Sciatic nerve (tissue), 2 donors: ENCODE data around the gene SMOC2. TPM values are rescaled to one million over a fixed set of nuclear protein-coding genes. Genes with fewer than 3 reads are reported as not detected.

Experiments
- ATAC-seq: fragments of 200-7000 bp; cut with Tn5 transposase; one replicate; pipeline ENCODE4 v1.9.1; 2020; ENCODE audit warnings: mild to moderate bottlenecking, moderate library complexity
- DNase-seq: peaks from one replicate; pipeline ENCODE4 v3.0.0-alpha.2; 2020; ENCODE audit warnings: low spot score
- intact Hi-C: fragments of 100-400 bp; cut with DNase I; formaldehyde crosslinking; loops from one replicate; pipeline ENCODE4 v1.14.2; 2022
- total RNA-seq: library from RNA; stranded (reverse); fragmentation: NEBNext Ultra II Directional; extraction: Animal tissue kit (Norgen Biotek cat#: 25700); gene quantifications from one replicate; pipeline ENCODE4 v1.2.1, GENCODE V29; 2021
- donor health status: DM: no; HTN: no; CAD: no.
- donor health status: DM: no; HTN: no; CAD: no.

SMOC2 gene
- total RNA-seq, 1 donor from 2014 or later = 45.6 TPM

DNA sequence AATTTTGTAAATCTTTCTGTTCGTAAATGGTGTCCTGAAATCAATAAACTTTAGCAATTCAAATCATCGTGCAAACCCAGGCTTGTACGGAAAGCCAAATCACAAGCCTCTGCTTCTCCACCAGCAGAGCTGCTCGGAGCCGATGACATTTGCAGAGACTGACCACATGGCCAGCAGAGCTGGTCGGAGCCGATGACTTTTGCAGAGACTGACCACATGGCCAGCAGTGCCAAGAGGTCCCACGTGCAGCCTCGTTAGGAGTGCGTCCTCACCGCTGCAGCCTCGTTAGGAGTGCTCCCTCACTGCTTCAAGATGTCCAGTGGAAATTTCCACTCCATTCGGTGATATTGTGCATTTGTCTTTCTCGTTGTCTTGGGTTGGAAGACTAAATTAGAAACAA is 28.5 kb downstream of the SMOC2 start:
- intact Hi-C loops = no loop called here
- DNase-seq = no peak
- ATAC-seq = peak; percentile 90

DNA sequence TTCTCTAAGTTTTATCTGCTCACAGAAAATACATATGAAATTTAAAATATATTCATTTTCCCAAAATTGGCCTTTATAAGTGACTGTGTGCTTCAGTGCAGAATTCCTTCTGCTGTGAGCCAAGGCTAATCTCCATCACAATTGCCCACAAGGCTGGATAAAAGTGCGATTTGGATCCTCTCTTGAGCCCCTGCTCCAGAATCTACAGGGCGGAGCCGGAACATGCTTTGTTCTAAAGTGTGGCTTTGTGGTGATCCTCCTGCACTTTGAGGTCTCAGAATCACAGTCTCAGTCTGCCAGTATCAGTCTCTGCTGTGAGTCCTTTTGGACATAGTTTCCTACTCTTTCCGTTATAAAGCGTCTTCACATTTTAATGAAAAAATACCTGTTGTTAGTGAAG is 28.9 kb downstream of the SMOC2 start:
- ATAC-seq (no peak), DNase-seq (no peak)
- intact Hi-C loops = no loop called here

DNA sequence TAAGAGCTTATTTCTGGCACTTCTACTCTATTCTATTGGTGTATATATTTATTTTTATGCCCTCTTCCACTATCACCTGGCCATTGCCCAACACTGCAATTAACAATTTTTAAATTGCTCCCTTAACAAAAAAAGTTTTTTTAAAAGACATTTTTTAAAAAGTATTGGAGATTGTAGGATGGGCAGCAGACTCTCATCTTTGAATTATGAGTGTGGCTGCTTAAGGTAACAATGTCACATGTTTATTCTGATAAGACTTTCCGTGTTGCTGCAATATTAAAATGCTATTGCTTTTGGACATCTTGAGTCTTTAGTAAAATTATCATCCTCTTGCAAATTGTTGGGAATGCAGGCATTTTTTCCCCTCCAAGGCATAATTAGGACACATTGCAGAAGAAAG is 31.4 kb downstream of the SMOC2 start:
- no peak for ATAC-seq
- intact Hi-C loops = no loop called here
- no peak for DNase-seq

DNA sequence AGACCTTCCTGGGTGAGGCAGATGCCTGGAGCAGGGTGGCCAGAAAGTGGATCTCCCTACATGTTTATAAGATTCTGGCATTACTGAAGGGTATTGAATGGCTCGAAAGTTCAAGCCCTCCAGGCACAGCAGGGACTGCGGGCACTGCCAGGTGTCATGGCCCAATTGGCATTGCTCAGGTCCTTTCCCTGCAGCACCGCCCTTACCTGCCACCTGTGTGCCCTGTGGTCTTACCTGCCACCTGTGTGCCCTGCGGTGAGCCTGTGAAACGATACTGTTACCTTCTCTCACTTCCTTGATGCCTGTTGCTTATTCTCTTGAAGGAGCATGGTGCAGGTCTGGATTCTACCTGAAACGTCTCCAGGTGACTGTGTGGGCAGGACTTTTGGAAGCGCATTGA is 32.2 kb downstream of the SMOC2 start:
- no peak for DNase-seq
- ATAC-seq = no peak
- intact Hi-C loops = no loop called here

DNA sequence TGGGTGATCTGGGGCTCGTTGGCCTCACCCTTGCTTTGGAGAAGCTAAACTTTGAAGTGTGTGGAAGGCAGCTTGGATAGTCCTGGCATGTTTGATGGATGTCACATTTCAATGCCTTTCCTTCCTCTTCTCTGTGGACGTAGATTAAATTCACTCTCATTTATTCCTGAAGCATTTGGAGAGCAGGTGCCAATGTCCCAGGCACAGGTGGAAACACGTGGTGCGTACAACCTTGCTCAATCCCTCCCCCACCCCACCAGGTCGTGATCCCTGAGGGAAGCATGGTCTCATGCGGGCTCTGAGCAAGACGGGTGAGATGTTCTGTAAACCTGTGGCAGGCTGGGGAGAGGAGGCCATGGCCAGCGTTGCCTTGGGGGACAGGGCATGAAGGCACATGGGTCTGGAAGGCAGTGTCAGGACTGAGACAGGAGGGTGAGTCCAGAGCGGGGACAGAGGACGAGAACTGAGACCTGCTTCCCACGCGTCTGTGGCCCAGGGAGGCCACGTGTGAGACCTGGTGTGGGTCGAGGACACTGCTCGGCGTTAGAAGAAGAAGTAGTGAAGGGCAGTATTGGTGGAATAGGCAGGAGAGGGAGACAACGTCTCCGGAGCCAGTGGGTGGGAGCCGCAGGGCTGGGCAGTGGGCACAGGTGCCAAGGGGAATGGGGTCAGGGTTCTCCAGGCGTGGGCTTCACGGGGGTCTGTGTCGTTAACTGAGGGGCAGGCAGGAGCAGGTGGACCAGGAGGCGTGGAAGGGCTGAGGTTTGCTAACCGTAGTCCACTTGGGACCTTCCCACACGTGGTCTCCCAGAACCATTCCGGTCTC is 34.4 kb downstream of the SMOC2 start:
- no peak for DNase-seq
- no peak for ATAC-seq
- intact Hi-C loops = no loop called here

DNA sequence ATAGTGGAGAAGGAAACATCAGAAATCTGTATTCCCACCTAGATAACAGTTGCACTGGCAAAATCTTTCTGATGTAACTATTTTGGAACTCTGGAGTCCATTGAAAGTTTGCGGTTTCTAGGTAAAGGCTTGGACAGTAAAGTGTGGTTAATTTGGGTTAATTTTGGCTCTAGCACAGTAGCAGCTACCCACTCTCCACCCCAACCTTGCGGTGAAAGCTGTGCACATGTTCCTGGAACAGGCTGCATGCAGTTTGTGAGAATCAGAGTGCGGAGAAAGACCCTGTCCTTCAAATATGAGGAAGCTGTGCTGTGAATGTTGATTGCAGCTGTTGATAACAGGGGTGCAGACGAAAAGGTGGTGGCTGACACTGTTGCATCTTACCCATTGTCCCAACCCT is 38.4 kb downstream of the SMOC2 start:
- DNase-seq (no peak), ATAC-seq (no peak)
- intact Hi-C loops = no loop called here

DNA sequence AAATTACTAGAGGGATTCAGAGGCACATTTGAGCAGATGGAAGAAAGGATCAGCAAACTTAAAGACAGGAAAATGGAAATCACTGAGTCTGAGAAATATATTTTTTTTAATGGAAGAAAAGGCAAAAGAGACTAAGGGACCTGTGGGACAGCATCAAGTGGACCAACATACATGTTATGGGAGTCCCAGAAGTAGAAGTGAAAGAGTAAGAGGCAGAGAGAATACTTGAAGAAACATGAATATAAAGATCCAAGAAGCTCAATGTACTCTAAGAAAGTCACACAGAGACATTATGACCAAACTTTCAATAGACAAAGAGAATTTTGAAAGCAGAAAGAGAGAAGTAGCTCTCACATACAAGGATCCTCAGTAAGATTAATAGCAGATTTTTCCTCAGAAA is 39.5 kb downstream of the SMOC2 start:
- no peak for ATAC-seq
- intact Hi-C loops = no loop called here
- no peak for DNase-seq

DNA sequence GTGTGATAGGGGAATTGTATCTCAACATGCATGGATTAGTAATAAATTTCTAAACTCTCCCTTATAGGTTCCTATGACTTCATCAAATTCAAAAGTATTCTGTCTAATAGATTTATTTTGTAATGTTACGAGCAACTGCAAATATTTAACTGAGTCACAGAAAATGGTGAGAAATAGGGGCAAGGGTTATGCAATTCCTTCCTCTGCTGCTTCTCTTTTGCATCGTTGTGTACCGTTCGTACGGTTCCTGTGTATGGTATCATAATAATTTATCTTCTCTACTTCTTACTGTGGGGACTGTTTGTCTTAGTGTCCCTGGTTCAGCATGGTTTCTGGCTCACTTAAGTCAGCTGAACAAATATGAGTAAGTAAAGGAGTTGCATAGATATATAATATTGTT is 44.8 kb downstream of the SMOC2 start:
- DNase-seq (no peak), ATAC-seq (no peak)
- intact Hi-C loops = no loop called here

DNA sequence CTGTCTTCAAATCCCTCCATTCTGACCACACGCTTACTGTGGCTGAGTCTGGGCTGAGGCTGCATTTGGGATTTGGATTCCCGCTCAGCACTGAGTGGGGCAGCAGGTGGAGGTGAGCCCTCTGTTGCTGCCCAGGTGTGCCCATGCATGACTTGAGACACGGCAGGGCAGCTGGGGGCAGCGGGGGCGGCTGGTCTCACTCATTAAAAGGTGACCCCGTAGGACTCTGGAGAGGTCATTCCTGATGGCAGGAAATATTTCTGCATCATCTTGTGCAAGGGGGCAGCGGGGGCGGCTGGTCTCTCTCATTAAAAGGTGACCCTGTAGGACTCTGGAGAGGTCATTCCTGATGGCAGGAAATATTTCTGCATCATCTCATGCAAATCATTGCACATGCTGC is 49.8 kb downstream of the SMOC2 start:
- intact Hi-C loops = no loop called here
- DNase-seq (no peak), ATAC-seq (no peak)

DNA sequence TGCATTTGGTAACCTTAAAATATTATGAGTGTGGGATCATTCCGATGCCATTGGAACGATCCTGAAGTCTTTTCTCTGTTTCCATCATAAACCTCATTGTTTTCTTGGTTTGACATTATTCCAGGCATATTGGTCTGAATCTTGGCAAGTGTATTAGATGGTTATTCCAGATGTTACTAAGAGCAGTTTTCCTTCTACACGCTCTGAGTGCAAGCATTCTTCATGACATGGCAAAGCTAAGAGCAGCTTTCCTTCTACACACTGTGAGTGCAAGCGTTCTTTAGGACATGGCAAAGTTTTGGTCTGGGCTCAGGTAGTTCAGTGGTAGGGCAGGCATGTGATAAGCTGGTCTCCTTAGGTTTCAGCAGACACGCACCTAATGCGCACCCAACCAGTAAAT is 53.0 kb downstream of the SMOC2 start:
- DNase-seq (no peak), ATAC-seq (peak; percentile 60)
- intact Hi-C loops = no loop called here

DNA sequence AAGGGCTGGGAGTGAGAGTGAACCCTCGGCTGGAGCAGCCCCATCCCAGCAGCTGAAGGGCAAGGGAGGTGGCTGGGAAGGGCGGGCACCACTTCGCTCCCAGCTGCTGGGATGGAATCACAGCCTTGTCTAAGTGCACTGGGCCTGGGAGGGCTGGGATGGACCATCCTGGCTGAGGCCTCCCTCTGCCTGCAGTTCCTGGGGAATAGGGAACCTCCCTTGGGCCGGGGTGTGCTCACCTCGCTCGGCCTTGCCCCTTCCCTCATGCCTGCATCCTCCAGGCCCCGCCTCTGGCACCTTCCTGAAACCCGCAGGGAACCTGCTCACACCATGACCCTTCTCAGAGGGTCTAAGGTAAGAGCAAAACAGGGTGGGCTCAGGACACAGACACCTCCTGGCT is 53.7 kb downstream of the SMOC2 start:
- ATAC-seq = peak; percentile 13
- DNase-seq = no peak
- intact Hi-C loops = no loop called here

DNA sequence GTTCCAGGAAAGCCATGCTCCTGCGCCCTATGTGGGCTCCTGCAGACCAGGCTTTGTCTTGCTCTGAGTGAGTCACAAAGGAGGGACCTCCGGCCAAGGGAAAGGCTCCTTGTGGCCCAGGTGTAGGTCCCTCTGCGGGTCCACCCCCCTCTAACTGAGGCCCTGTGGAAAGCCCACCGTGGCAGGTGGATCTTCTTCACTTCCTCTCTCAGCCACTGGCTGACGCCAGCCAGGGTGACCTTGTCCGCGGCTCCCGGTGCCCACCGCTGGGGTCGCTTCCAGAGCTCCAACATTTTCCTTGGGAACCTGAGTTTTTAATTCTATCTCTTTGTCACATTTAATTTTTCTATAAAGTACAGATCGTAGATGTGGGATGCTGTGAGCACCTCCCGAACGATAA is 54.1 kb downstream of the SMOC2 start:
- DNase-seq (no peak), ATAC-seq (peak; percentile 14)
- intact Hi-C loops = no loop called here

DNA sequence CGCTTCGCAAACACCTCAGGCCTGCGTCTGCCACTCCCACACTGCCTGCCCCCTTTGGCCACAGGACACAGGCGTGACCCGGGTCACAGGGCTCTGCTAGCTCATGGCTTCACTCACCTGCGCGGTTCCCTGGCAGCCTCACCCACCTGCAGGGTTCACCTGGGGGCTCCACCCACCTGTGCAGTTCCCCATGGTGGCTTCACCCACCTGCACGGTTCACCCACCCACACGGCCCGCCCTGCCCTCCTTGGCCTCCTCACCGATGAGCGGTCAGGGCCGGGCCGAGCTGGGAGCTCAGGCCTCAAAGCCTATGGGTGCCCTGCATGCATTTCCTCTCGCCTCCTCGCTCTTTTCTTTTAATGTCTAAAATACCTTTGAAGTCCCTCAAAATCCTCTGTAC is 54.7 kb downstream of the SMOC2 start:
- no peak for DNase-seq
- intact Hi-C loops = no loop called here
- no peak for ATAC-seq

DNA sequence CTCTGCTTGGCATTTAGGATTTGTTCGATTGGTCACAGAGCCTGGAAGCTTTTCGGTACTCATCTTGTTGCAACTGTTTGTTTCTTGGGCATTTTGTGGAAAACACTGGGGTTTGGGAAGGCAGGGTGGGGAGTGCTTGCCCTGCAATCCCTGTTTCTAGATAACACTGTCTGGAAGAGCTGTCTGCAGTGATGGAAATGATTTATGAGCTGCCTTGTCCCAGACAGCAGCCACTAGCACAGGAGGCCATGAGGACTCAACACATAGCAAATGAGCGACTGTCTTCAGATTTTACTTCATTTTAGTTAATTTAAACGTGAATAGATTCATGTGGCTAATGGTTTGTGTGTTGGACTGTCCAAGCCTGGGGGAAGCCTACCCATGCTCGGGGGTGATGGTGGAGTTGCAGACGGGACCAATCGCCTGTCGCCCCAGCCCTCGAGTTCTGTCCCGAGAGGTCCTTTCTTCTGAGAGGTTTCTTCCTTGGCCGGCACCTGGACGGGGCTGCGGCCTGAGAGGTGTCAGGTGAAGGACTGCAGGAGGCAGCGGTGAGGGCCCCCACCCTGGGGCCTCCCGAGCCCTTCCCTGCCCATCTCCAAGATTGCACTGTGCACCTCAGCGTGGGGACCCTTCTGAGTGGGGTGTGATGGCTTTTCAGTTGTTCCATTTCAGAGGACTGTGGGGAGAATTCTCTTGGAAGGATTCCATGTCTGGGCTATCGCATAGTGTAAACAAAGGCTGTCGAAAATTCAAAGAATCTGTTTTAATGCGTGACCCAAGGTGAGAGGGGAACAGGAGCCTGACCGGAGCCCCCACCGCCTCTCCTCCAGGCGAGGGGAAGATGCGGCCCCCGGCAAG is 55.4 kb downstream of the SMOC2 start:
- DNase-seq = no peak
- intact Hi-C loops = no loop called here
- ATAC-seq = no peak

DNA sequence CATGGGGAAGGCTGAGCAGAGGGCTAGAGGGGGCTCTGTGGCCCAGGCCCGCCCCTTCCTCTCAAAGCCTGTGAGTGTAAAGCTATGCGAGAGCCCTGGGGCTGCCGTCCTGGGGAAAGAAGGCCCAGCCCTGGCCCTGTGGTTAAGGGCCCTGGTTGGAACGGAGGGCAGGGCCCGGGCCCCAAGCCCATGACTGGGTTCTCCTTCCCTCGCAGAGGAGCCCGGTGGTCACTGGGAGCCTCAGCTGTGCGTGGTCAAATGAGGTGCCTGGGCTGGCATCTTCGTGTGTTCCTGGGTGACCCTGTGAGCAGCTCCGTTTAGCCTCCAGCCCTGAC is 56.0 kb downstream of the SMOC2 start:
- DNase-seq = no peak
- intact Hi-C loops = no loop called here
- no peak for ATAC-seq

DNA sequence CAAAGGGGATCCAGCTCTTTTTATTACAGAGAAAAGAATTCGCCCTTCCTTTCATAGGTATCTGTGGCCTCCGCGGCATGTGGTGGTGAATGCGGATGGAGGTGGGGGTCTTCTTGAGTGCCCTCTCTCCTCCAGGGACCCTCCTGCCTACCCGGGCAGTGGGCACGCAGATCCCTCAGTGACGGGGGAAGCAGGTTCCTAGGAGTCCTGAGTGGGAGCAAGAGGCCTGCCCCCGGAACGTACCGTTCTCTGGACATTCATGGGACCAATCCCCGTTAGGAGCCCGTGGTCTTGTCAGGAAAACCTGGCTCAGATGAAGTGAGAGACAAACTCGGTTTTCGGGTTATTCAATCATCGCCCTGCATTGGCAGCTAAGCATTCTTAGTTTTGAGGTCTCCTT is 56.4 kb downstream of the SMOC2 start:
- ATAC-seq = no peak
- intact Hi-C loops = no loop called here

DNA sequence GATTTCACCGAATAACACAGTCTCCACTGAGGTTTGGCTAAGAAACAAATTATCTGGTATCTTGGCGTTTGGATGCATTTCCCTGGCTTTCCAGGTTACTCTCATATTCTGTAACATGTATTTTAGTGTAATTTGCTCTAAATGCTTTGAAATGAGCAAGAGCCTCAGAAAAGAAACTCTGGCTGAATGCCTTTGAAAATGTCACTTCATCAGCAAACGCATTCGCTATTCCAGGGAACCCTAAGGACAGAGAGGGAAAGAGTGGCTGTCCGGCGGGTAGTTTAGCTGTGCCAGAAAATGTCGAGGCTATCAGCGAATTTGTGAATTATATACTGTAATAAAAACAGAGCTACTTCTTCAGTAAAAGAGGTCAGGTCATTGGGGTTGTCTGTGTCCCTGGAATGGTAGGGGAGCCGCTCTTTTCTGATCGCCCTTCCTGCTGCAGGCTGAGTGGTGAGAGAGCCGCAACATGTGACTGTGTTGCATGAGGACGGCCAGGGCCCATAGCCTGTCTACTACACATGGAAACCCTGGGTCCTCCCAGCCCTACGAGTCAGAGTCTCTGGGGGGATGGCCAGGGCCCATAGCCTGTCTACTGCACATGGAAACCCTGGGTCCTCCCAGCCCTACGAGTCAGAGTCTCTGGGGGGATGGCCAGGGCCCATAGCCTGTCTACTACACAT is 57.3 kb downstream of the SMOC2 start:
- DNase-seq (no peak), ATAC-seq (no peak)
- intact Hi-C loops = no loop called here

More for the DNA sequence above, 56.4 kb downstream of the SMOC2 start:
- no peak for DNase-seq

DNA sequence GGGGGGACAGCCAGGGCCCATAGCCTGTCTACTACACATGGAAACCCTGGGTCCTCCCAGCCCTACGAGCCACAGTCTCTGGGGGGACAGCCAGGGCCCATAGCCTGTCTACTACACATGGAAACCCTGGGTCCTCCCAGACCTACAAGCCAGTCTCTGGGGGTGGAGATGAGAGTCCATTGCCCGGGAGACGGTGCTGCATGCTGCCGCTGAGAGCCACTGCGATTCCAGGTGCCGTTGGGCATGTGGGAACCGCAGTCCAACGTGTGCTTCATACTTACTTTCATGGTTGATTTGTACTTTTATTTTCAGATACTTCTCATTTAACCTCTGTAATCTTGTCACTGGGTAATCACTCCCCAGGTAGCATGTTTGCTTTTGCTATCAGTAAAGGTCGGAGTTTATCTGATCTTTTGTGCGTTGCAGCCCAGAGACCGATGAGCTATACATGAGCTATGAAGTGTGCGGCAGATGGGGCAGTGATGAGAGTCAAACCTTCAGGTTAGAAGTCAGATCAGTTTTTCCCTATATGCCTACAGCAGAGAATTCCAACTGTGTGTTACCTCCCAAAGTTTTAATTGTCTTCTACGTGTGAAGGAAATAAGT is 58.2 kb downstream of the SMOC2 start:
- ATAC-seq = no peak
- intact Hi-C loops = no loop called here
- no peak for DNase-seq

DNA sequence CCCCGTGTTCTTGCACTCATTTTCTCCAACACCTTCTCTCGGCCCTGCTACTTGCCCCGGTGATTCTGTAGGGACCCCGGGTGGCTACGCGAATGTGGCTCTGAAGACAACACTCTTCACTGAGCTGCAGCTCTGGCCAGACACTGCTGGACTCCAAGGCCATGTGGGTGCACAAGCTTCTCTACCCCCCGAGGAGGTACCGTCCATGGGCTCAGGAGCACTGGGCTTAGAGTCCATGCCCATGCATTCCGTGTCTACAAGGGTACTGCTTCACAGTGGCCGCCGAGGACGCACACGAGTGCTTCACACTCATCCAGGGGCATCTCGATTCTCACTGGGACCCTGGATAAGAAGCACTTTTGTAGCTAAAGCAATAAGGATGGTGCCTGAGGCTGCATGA is 59.5 kb downstream of the SMOC2 start:
- no peak for ATAC-seq
- no peak for DNase-seq
- intact Hi-C loops = no loop called here

DNA sequence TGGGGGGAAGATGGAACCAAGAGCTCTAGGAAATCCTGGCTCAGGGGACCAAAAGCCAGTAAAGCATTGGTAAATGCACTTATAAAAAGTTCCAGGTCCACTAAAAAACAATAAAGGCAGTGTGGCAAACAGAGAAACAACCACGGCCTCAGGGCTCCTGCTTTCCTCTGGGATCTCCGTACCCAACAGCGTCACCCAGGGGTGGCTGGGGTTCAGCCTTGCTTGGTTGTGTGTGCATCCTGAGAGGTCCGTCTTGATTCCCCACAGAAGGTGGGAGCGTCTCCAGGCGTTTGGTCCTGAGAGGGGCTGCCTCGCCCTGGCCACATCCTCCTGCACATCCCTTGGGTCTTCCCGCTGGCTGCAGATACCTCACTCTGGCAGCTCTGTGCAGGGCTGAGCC is 60.6 kb downstream of the SMOC2 start:
- intact Hi-C loops = no loop called here
- ATAC-seq = no peak
- no peak for DNase-seq
